GM18861 (cell line): ENCODE measurements around the gene SRGAP2C.
"Not testable (repeated sequence)": the region's sequence is repeated elsewhere in the genome, so short reads cannot be mapped to it uniquely, and the experiment has no call there.

ENCODE experiments used
- ATAC-seq: cut with Tn5 transposase; IDR thresholded peaks from one replicate; pipeline ENCODE4 v1.9.1; 2021; ENCODE audit not compliant: unreplicated experiment

Gene SRGAP2C

GRCh38 chr1:121185140-121185708 lies 449 bp downstream of the SRGAP2C start:
- peak; percentile 1 for ATAC-seq

GRCh38 chr1:121186191-121186590 lies 1.4 kb downstream of the SRGAP2C start:
- not testable (repeated sequence) for ATAC-seq

GRCh38 chr1:121187914-121188313 lies 3.1 kb downstream of the SRGAP2C start:
- ATAC-seq, result not testable (repeated sequence)

- not testable (repeated sequence) for ATAC-seq
Observed at GRCh38 chr1:121192512-121192911, 7.7 kb downstream of the SRGAP2C start.

GRCh38 chr1:121197095-121197882 lies 12.5 kb downstream of the SRGAP2C start:
- not testable (repeated sequence) for ATAC-seq

GRCh38 chr1:121199763-121200162 lies 15.0 kb downstream of the SRGAP2C start:
- ATAC-seq, result not testable (repeated sequence)

GRCh38 chr1:121200232-121200631 lies 15.5 kb downstream of the SRGAP2C start:
- not testable (repeated sequence) for ATAC-seq

- ATAC-seq, result not testable (repeated sequence)
Observed at GRCh38 chr1:121200985-121201981, 16.5 kb downstream of the SRGAP2C start.

GRCh38 chr1:121202986-121203385 lies 18.2 kb downstream of the SRGAP2C start:
- ATAC-seq, result not testable (repeated sequence)

- not testable (repeated sequence) for ATAC-seq
Observed at GRCh38 chr1:121205786-121206711, 21.3 kb downstream of the SRGAP2C start.

GRCh38 chr1:121207328-121207727 lies 22.6 kb downstream of the SRGAP2C start:
- not testable (repeated sequence) for ATAC-seq

- ATAC-seq, result not testable (repeated sequence)
Observed at GRCh38 chr1:121208375-121208774, 23.6 kb downstream of the SRGAP2C start.

- ATAC-seq, result not testable (repeated sequence)
Observed at GRCh38 chr1:121210778-121211177, 26.0 kb downstream of the SRGAP2C start.

GRCh38 chr1:121213491-121213890 lies 28.7 kb downstream of the SRGAP2C start:
- not testable (repeated sequence) for ATAC-seq

- not testable (repeated sequence) for ATAC-seq
Observed at GRCh38 chr1:121214544-121215156, 29.9 kb downstream of the SRGAP2C start.

GRCh38 chr1:121215699-121216417 lies 31.1 kb downstream of the SRGAP2C start:
- not testable (repeated sequence) for ATAC-seq

- not testable (repeated sequence) for ATAC-seq
Observed at GRCh38 chr1:121216676-121217075, 31.9 kb downstream of the SRGAP2C start.

GRCh38 chr1:121221770-121222169 lies 37.0 kb downstream of the SRGAP2C start:
- peak; percentile 28 for ATAC-seq

- peak; percentile 99 for ATAC-seq
Observed at GRCh38 chr1:121224714-121225113, 39.9 kb downstream of the SRGAP2C start.
